Ramos (cell line): ENCODE data around the gene IQGAP1.
"Not testable (repeated sequence)": the region's sequence is repeated elsewhere in the genome, so short reads cannot be mapped to it uniquely, and the experiment has no call there.

Experiments
- in situ Hi-C: fragments of 300-500 bp; cut with MboI; formaldehyde crosslinking; loops from one replicate; pipeline ENCODE4 v1.14.3; 2022; ENCODE audit warnings: low sequenced_read_pairs; ENCODE audit not compliant: unreplicated experiment

IQGAP1 gene

GRCh38 chr15:90407336-90407735 is 19.3 kb downstream of the IQGAP1 start:
- in situ Hi-C loops: no loop called here

GRCh38 chr15:90407871-90408317 is 19.9 kb downstream of the IQGAP1 start:
- in situ Hi-C loops: no loop called here

- in situ Hi-C loops: no loop called here
Measured at GRCh38 chr15:90408657-90409056, 20.6 kb downstream of the IQGAP1 start.

GRCh38 chr15:90409587-90409986 is 21.5 kb downstream of the IQGAP1 start:
- in situ Hi-C loops: not testable (repeated sequence)

- in situ Hi-C loops: not testable (repeated sequence)
Measured at GRCh38 chr15:90410316-90410715, 22.3 kb downstream of the IQGAP1 start.

GRCh38 chr15:90411176-90411575 is 23.1 kb downstream of the IQGAP1 start:
- in situ Hi-C loops: no loop called here

- in situ Hi-C loops: no loop called here
Measured at GRCh38 chr15:90412356-90413194, 24.5 kb downstream of the IQGAP1 start.

- in situ Hi-C loops: no loop called here
Measured at GRCh38 chr15:90413411-90414379, 25.7 kb downstream of the IQGAP1 start.

GRCh38 chr15:90414408-90415028 is 26.5 kb downstream of the IQGAP1 start:
- in situ Hi-C loops: no loop called here

- in situ Hi-C loops: not testable (repeated sequence)
Measured at GRCh38 chr15:90416052-90416451, 28.0 kb downstream of the IQGAP1 start.

- in situ Hi-C loops: no loop called here
Measured at GRCh38 chr15:90418627-90419026, 30.6 kb downstream of the IQGAP1 start.

- in situ Hi-C loops: no loop called here
Measured at GRCh38 chr15:90419206-90419605, 31.2 kb downstream of the IQGAP1 start.

GRCh38 chr15:90419738-90420406 is 31.8 kb downstream of the IQGAP1 start:
- in situ Hi-C loops: no loop called here

GRCh38 chr15:90420451-90420850 is 32.4 kb downstream of the IQGAP1 start:
- in situ Hi-C loops: no loop called here

- in situ Hi-C loops: no loop called here
Measured at GRCh38 chr15:90421527-90421926, 33.5 kb downstream of the IQGAP1 start.

GRCh38 chr15:90422043-90422442 is 34.0 kb downstream of the IQGAP1 start:
- in situ Hi-C loops: no loop called here

- in situ Hi-C loops: no loop called here
Measured at GRCh38 chr15:90422936-90423335, 34.9 kb downstream of the IQGAP1 start.

GRCh38 chr15:90423801-90424319 is 35.8 kb downstream of the IQGAP1 start:
- in situ Hi-C loops: no loop called here

GRCh38 chr15:90425726-90426346 is 37.8 kb downstream of the IQGAP1 start:
- in situ Hi-C loops: no loop called here
